ENCODE measurements around the gene ERGIC1.

The ERGIC1 gene

GRCh38 chr5:172913117-172913850 lies 79.2 kb downstream of the ERGIC1 start:
- DNase-seq (ENCODE audit: insufficient read length, low spot score) (no peak), FAIRE-seq (no peak)

DNA sequence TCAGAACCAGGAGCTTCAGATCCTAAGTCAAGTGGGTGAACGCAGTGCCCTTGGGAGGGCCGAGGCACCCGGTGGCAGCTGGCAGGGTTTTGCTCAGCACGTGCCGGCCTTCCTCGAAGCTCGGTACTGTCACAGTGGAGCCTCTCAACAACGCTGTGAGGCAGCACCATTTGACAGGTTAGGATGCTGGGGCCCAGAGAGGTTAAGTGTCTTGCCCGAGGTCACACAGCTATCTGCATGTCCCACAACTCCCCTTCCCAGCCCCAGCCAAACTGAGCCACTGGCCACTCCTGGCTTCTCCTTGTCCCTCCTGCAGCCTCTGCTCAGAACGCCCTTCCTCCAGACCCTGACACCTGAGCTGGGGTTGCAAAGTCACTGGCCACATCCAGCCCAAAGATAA lies 81.5 kb downstream of the ERGIC1 start:
- DNase-seq (ENCODE audit: insufficient read length, low spot score), result no peak
- FAIRE-seq, result no peak
- TF ChIP-seq POLR2A (IDR thresholded peaks at IDR 0.05; ENCODE audit: low read depth, low read length), result no peak

More at GRCh38 chr5:172913117-172913850, 79.2 kb downstream of the ERGIC1 start:
- no peak for TF ChIP-seq POLR2A (IDR thresholded peaks at IDR 0.05; ENCODE audit: low read depth, low read length)

DNA sequence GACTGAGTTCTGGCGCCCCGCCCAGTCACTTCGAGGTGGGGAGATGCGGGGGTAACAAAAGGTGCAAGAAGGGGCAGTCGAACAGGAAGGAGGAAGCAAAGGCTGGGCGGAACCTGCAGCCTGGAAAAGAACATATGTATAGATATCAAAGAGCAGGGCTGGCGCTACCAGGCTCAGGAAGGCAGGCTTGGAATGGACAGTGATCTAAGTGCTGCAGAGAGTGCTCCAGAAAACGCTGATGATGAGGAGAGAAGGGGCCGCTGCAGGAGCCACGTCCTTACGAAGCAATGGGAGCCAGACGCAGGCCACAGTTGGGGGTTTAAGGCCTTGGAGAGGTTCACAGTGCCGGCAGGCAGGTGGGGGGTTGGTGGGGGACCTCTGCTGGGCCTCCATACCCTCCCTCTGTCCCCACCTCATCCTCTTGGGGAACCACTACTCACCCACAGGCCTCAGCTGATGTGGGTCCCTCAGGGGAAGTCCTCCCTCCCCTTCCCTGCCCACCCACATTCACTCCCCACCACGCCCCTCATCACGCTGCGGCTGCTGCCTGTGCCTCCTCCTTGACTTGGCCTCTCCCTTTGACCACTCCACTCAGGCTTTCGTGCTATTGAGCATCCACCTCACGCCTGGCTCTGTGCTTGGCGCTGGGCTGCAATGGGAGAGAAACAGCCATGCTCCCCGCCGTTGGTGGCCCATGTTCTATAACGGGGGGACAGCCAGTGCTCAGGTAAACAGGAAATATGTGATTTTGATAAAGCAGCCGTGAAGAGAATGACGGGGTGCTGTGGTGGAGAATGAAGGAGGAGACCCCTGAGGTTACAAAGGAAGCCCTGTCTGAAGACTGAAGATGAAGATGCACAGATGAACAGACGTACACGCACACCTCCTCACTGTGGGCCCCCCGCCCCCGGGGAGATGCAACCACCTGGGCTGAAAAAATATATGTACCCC lies 84.6 kb downstream of the ERGIC1 start:
- FAIRE-seq (no peak), DNase-seq (ENCODE audit: insufficient read length, low spot score) (no peak)
- TF ChIP-seq POLR2A (IDR thresholded peaks at IDR 0.05; ENCODE audit: low read depth, low read length), result no peak

- FAIRE-seq, result no peak
- TF ChIP-seq POLR2A (IDR thresholded peaks at IDR 0.05; ENCODE audit: low read depth, low read length), result no peak
Observed at GRCh38 chr5:172919525-172920446, 85.7 kb downstream of the ERGIC1 start.

GRCh38 chr5:172920447-172920849 lies 86.4 kb downstream of the ERGIC1 start:
- FAIRE-seq (peak; percentile 76), DNase-seq (ENCODE audit: insufficient read length, low spot score) (peak; percentile 91)
- TF ChIP-seq POLR2A (IDR thresholded peaks at IDR 0.05; ENCODE audit: low read depth, low read length), result no peak

More at GRCh38 chr5:172919525-172920446, 85.7 kb downstream of the ERGIC1 start:
- no peak for DNase-seq (ENCODE audit: insufficient read length, low spot score)

- no peak for TF ChIP-seq POLR2A (IDR thresholded peaks at IDR 0.05; ENCODE audit: low read depth, low read length)
- FAIRE-seq (no peak), DNase-seq (ENCODE audit: insufficient read length, low spot score) (no peak)
Observed at GRCh38 chr5:172920995-172921394, 86.9 kb downstream of the ERGIC1 start.

DNA sequence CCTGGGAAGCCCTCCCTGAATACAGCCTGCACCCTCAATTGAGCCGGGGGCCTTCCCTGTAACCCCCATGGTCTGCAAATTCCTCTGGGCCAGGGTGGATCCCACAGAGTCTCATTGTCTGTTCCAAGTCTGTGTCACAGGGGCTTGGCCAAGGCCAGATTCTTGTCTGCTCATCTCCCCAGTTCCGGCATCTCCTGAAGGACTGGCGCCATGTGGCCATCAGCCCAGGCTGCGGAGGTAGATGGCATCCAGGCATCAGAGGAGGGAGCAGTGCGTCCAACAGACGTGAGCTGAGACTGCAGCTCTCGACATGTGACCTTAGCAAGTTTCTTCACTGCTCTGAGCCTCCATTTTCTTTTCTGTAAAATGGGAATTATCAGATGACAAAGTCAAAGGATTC lies 87.9 kb downstream of the ERGIC1 start:
- no peak for DNase-seq (ENCODE audit: insufficient read length, low spot score)
- TF ChIP-seq POLR2A (IDR thresholded peaks at IDR 0.05; ENCODE audit: low read depth, low read length), result no peak
- FAIRE-seq, result no peak

GRCh38 chr5:172923539-172923938 lies 89.5 kb downstream of the ERGIC1 start:
- no peak for FAIRE-seq
- TF ChIP-seq POLR2A (IDR thresholded peaks at IDR 0.05; ENCODE audit: low read depth, low read length), result no peak
- no peak for DNase-seq (ENCODE audit: insufficient read length, low spot score)

- DNase-seq (ENCODE audit: insufficient read length, low spot score), result no peak
- TF ChIP-seq POLR2A (IDR thresholded peaks at IDR 0.05; ENCODE audit: low read depth, low read length), result no peak
- FAIRE-seq, result no peak
Observed at GRCh38 chr5:172925336-172925948, 91.4 kb downstream of the ERGIC1 start.

- no peak for FAIRE-seq
- no peak for TF ChIP-seq POLR2A (IDR thresholded peaks at IDR 0.05; ENCODE audit: low read depth, low read length)
- no peak for DNase-seq (ENCODE audit: insufficient read length, low spot score)
Observed at GRCh38 chr5:172926008-172926523, 92.0 kb downstream of the ERGIC1 start.

DNA sequence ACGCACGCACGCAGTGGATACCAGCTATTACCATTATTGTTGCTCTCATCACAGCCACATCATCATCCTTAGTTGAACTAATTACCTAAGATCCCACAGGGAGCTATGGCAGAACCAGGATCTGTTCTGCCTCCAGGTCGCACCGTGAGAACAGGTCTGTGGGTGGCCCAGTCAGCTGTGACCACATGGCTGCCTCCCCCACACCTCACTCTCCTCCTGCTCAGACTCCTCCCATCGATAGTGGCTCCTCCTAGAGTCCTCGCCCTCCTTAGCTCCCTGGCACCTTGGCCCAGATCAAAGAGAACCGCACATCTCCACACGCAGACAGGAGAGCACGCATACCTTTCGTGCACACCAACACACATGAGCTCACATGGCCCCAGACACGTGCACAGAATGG lies 92.7 kb downstream of the ERGIC1 start:
- no peak for DNase-seq (ENCODE audit: insufficient read length, low spot score)
- TF ChIP-seq POLR2A (IDR thresholded peaks at IDR 0.05; ENCODE audit: low read depth, low read length), result no peak
- no peak for FAIRE-seq

GRCh38 chr5:172929371-172929838 lies 95.4 kb downstream of the ERGIC1 start:
- no peak for TF ChIP-seq POLR2A (IDR thresholded peaks at IDR 0.05; ENCODE audit: low read depth, low read length)
- DNase-seq (ENCODE audit: insufficient read length, low spot score), result no peak
- FAIRE-seq, result no peak

All from H54 (cell line).